GM19468 (cell line): Measurements from ENCODE around the gene TBC1D22A.

ENCODE experiments used
- ATAC-seq: cut with Tn5 transposase; IDR thresholded peaks from one replicate; pipeline ENCODE4 v1.9.1; 2021; ENCODE audit warnings: mild to moderate bottlenecking, moderate library complexity, moderate number of reproducible peaks; ENCODE audit not compliant: unreplicated experiment; ENCODE audit errors: extremely low read depth

Gene TBC1D22A

GRCh38 chr22:47174671-47175112 lies 412.2 kb downstream of the TBC1D22A start:
- no peak for ATAC-seq

GRCh38 chr22:47175151-47176025 lies 412.9 kb downstream of the TBC1D22A start:
- no peak for ATAC-seq

GRCh38 chr22:47176026-47176389 lies 413.6 kb downstream of the TBC1D22A start:
- ATAC-seq, result no peak

- ATAC-seq, result no peak
These were observed 414.3 kb downstream of the TBC1D22A start for GRCh38 chr22:47176573-47177333.

GRCh38 chr22:47177334-47177815 lies 414.9 kb downstream of the TBC1D22A start:
- no peak for ATAC-seq

GRCh38 chr22:47178339-47178738 lies 415.9 kb downstream of the TBC1D22A start:
- ATAC-seq, result no peak

- no peak for ATAC-seq
These were observed 418.3 kb downstream of the TBC1D22A start for GRCh38 chr22:47180796-47181195.

GRCh38 chr22:47187176-47187957 lies 424.9 kb downstream of the TBC1D22A start:
- ATAC-seq, result no peak

- ATAC-seq, result no peak
These were observed 426.0 kb downstream of the TBC1D22A start for GRCh38 chr22:47188261-47189055.

GRCh38 chr22:47189056-47189916 lies 426.8 kb downstream of the TBC1D22A start:
- no peak for ATAC-seq

- ATAC-seq, result no peak
These were observed 428.0 kb downstream of the TBC1D22A start for GRCh38 chr22:47190276-47190956.

GRCh38 chr22:47190957-47191670 lies 428.7 kb downstream of the TBC1D22A start:
- ATAC-seq, result no peak

GRCh38 chr22:47191671-47192650 lies 429.5 kb downstream of the TBC1D22A start:
- ATAC-seq, result no peak

- no peak for ATAC-seq
These were observed 430.4 kb downstream of the TBC1D22A start for GRCh38 chr22:47192651-47193437.

GRCh38 chr22:47193606-47194329 lies 431.3 kb downstream of the TBC1D22A start:
- ATAC-seq, result no peak
